Measurements from ENCODE around the gene VEGFC. TPM values are rescaled to one million over a fixed set of nuclear protein-coding genes. Genes with fewer than 3 reads are reported as not detected.

Gene VEGFC
- total RNA-seq, 2 donors from 2014 or later = 4.0 to 7.0 TPM

GRCh38 chr4:176635372-176636261 is 157.1 kb downstream of the VEGFC start:
- H3K4me1 ChIP-seq (replicated peaks) = no peaks in the 10 kb centered on the region
- H3K36me3 ChIP-seq = no peaks in the 10 kb centered on the region
- H3K27ac ChIP-seq = no peak overlapping the region
- H3K4me3 ChIP-seq = no peak overlapping the region
- no peak for DNase-seq (ENCODE audit: low spot score)
- WGBS = 53% methylated on average over 8 of the region's 8 CpGs
- no peaks in the 10 kb centered on the region for H3K9me3 ChIP-seq
- no peaks in the 10 kb centered on the region for H3K27me3 ChIP-seq (replicated peaks; ENCODE audit: insufficient read depth)
- intact Hi-C loops (cut with DNase I) = no loop called here
- TF ChIP-seq CTCF (IDR thresholded peaks at IDR 0.05) = no peak
- TF ChIP-seq POLR2A (IDR thresholded peaks at IDR 0.05) = no peak
- TF ChIP-seq POLR2AphosphoS5 (IDR thresholded peaks at IDR 0.05) = no peak
